ENCODE results near the gene TMEM120B. TPM values are rescaled to one million over a fixed set of nuclear protein-coding genes. Genes with fewer than 3 reads are reported as not detected.
"Not testable (repeated sequence)": the region's sequence is repeated elsewhere in the genome, so short reads cannot be mapped to it uniquely, and the experiment has no call there.

Gene TMEM120B
- total RNA-seq, 1 experiment from 2014 or later, result 18.5 TPM

GRCh38 chr12:121789233-121789781, 76.8 kb downstream of the TMEM120B start:
- Histone ChIP-seq H3K9ac (ENCODE audit: low read length) (peak overlapping the region; percentile 94), H3K27ac (ENCODE audit: low read length) (peak overlapping the region; percentile 96), H3K79me2 (ENCODE audit: low read length) (peaks cover 81% of the 10 kb centered on the region), H3K4me3 (ENCODE audit: low read length) (peak overlapping the region; percentile 55; the same call in 1 of the 2 replicates), H3K27me3 (ENCODE audit: low read length) (no peaks in the 10 kb centered on the region), H3K4me1 (ENCODE audit: insufficient read depth, low read length) (peaks cover 75% of the 10 kb centered on the region), H3K9me3 (ENCODE audit: low read length) (no peaks in the 10 kb centered on the region), H3K9me2 (replicated peaks; ENCODE audit: low read length) (no peaks in the 10 kb centered on the region), H3F3A (ENCODE audit: low read length, unreplicated experiment) (no peaks in the 10 kb centered on the region), H3K36me3 (ENCODE audit: low read depth, low read length) (peaks cover 14% of the 10 kb centered on the region; the same call in 1 of the 2 replicates), H2AFZ (ENCODE audit: low read length) (no peak overlapping the region), H3K4me2 (ENCODE audit: low read length) (peak overlapping the region; percentile 93), H4K20me1 (ENCODE audit: low read length) (0 out of 2 replicates have a peak, but pooled peaks cover 3% of the 10 kb centered on the region)
- DNase-seq, result no peak
- TF ChIP-seq CTCF (conservative IDR thresholded peaks at IDR 0.05; ENCODE audit: low read depth, low read length), result no peak
- TF ChIP-seq EZH2phosphoT487 (IDR thresholded peaks at IDR 0.05; ENCODE audit: borderline replicate concordance, low read length), result no peak
- no peak for TF ChIP-seq EZH2 (IDR thresholded peaks at IDR 0.05; ENCODE audit: low read length, unreplicated experiment)
- CTCF ChIA-PET, result interaction anchor here (0.5 kb wide), 1 partner anchor 54 kb away, joined by 15 read pairs; no protein-coding TSS in a partner anchor
- ATAC-seq, result no peak
- no TSS peak for BruUV-seq (replicated peaks)
- intact Hi-C loops (cut with micrococcal nuclease), result no loop called here
- POLR2A ChIA-PET (ENCODE audit: unreplicated experiment), result no interaction called here

- Histone ChIP-seq H3K79me2 (ENCODE audit: low read length) (peaks cover 78% of the 10 kb centered on the region), H2AFZ (ENCODE audit: low read length) (no peak overlapping the region), H3K36me3 (ENCODE audit: low read depth, low read length) (peaks cover 14% of the 10 kb centered on the region; the same call in 1 of the 2 replicates), H3F3A (ENCODE audit: low read length, unreplicated experiment) (no peaks in the 10 kb centered on the region), H3K4me2 (ENCODE audit: low read length) (peak overlapping the region; percentile 93), H3K9me3 (ENCODE audit: low read length) (no peaks in the 10 kb centered on the region), H3K9ac (ENCODE audit: low read length) (peak overlapping the region; percentile 94), H4K20me1 (ENCODE audit: low read length) (0 out of 2 replicates have a peak, but pooled peaks cover 3% of the 10 kb centered on the region), H3K4me3 (ENCODE audit: low read length) (peak overlapping the region; percentile 55), H3K4me1 (ENCODE audit: insufficient read depth, low read length) (peaks cover 75% of the 10 kb centered on the region), H3K27me3 (ENCODE audit: low read length) (no peaks in the 10 kb centered on the region), H3K27ac (ENCODE audit: low read length) (peak overlapping the region; percentile 96), H3K9me2 (replicated peaks; ENCODE audit: low read length) (no peaks in the 10 kb centered on the region)
- POLR2A ChIA-PET (ENCODE audit: unreplicated experiment), result no interaction called here
- CTCF ChIA-PET, result interaction anchor here (0.5 kb wide), 1 partner anchor 53 kb away, joined by 15 read pairs; no protein-coding TSS in a partner anchor
- DNase-seq, result peak; percentile 87
- TF ChIP-seq CTCF (conservative IDR thresholded peaks at IDR 0.05; ENCODE audit: low read depth, low read length) (no peak), EZH2phosphoT487 (IDR thresholded peaks at IDR 0.05; ENCODE audit: borderline replicate concordance, low read length) (no peak), EZH2 (IDR thresholded peaks at IDR 0.05; ENCODE audit: low read length, unreplicated experiment) (no peak)
- ATAC-seq, result peak; percentile 7
- intact Hi-C loops (cut with micrococcal nuclease), result loop anchor here (5.0 to 10.0 kb wide), 3 partner anchors 78 to 235 kb away; partner anchors contain the start of genes BCL7A, ORAI1 and TMEM120B
- TSS peak; percentile 4 for BruUV-seq (replicated peaks)
These were observed 77.5 kb downstream of the TMEM120B start for GRCh38 chr12:121789800-121790728.

- Histone ChIP-seq H3K4me3 (ENCODE audit: low read length) (peak overlapping the region; percentile 55), H3K4me1 (ENCODE audit: insufficient read depth, low read length) (peaks cover 74% of the 10 kb centered on the region), H3K9ac (ENCODE audit: low read length) (peak overlapping the region; percentile 94), H3K27ac (ENCODE audit: low read length) (peak overlapping the region; percentile 96), H3K4me2 (ENCODE audit: low read length) (peak overlapping the region; percentile 93), H3K36me3 (ENCODE audit: low read depth, low read length) (peaks cover 14% of the 10 kb centered on the region; the same call in 1 of the 2 replicates), H3K79me2 (ENCODE audit: low read length) (peaks cover 73% of the 10 kb centered on the region)
- H4K20me1 ChIP-seq (ENCODE audit: low read length); ATAC-seq; BruUV-seq (replicated peaks); H3K9me3 ChIP-seq (ENCODE audit: low read length); H2AFZ ChIP-seq (ENCODE audit: low read length); DNase-seq; H3F3A ChIP-seq (ENCODE audit: low read length, unreplicated experiment); H3K27me3 ChIP-seq (ENCODE audit: low read length); H3K9me2 ChIP-seq (replicated peaks; ENCODE audit: low read length); CTCF ChIA-PET: not testable (repeated sequence)
- intact Hi-C loops (cut with micrococcal nuclease), result loop anchor here (5.0 to 10.0 kb wide), 3 partner anchors 78 to 234 kb away; partner anchors contain the start of genes BCL7A, ORAI1 and TMEM120B
- POLR2A ChIA-PET (ENCODE audit: unreplicated experiment), result interaction anchor here (1.4 kb wide), 1 partner anchor 104 kb away, joined by 8 read pairs; no protein-coding TSS in a partner anchor
These were observed 78.2 kb downstream of the TMEM120B start for GRCh38 chr12:121790785-121791184.
